Right lobe of liver (tissue), 6 donors: ENCODE results near the gene ASB2. TPM values are rescaled to one million over a fixed set of nuclear protein-coding genes. Genes with fewer than 3 reads are reported as not detected.

Experiments
- ATAC-seq, 4 donors: fragments of 200-7000 bp; cut with Tn5 transposase; one replicate each; pipeline ENCODE4 v1.9.1; 2020; ENCODE audit warnings: mild to moderate bottlenecking in 4 of 4, moderate library complexity in 4 of 4
- DNase-seq, 3 donors: peaks; one replicate each; pipeline ENCODE4 v3.0.0-alpha.2; 2020
- H3K27ac ChIP-seq, 3 donors: fragments of 200-600 bp; one replicate each; pipeline ENCODE4 v1.8.0; 2022
- H3K27me3 ChIP-seq, 2 donors: fragments of 200-600 bp; one replicate each; pipeline ENCODE4 v1.8.0; 2022
- H3K36me3 ChIP-seq, 4 donors: fragments of 200-600 bp; sonication (generic) in 1 of 4; one replicate each; pipeline versions ENCODE4 v1.5.1 to v1.8.0; 2017 to 2022; ENCODE audit warnings: control low read depth in 1 of 4
- H3K4me1 ChIP-seq, 4 donors: fragments of 200-600 bp; sonication (generic) in 1 of 4; one replicate each; pipeline versions ENCODE4 v1.5.1 to v1.8.0; 2017 to 2022; ENCODE audit warnings: control low read depth in 1 of 4
- H3K4me3 ChIP-seq, 3 donors: fragments of 200-600 bp; one replicate each; pipeline ENCODE4 v1.8.0; 2022
- H3K9me3 ChIP-seq, 4 donors: fragments of 200-600 bp; sonication (generic) in 1 of 4; one replicate each; pipeline versions ENCODE4 v1.5.1 to v1.8.0; 2017 to 2022; ENCODE audit warnings: control low read depth in 1 of 4
- POLR2A ChIP-seq: fragments of 450-650 bp; IDR thresholded peaks from one replicate; pipeline ENCODE4 v1.6.1; 2017; ENCODE audit warnings: antibody characterized with exemption, mild to moderate bottlenecking
- WGBS: methylation state at CpG from one replicate; pipeline ENCODE4 v1.1.6; 2018; ENCODE audit warnings: low coverage, low lambda C conversion rate; ENCODE audit not compliant: insufficient coverage; ENCODE audit errors: missing lambda C conversion rate; 5-methylcytosine and 5-hydroxymethylcytosine counted together
- intact Hi-C, 2 donors: fragments of 100-400 bp; cut with DNase I; formaldehyde crosslinking; loops; one replicate each; pipeline versions ENCODE4 v1.11.2 to v1.14.1; 2022
- total RNA-seq, 6 experiments: library from RNA; depleted of rRNA in 2 of 6; stranded (reverse); fragments of >200 nt in 2 of 6; fragmentation: NEBNext Ultra II Directional in 3 of 6; extraction: Animal tissue kit (Norgen Biotek cat#: 25700) in 3 of 6; gene quantifications; one replicate each; pipeline versions ENCODE4 v1.1.0 to v1.2.4, GENCODE V29; 2016 to 2023
- TF ChIP-seq, protein P1 (sequence below), 4 donors: fragments of 200-600 bp in 3 of 4; fragments of 450-650 bp in 1 of 4; IDR thresholded peaks; one replicate each; pipeline versions ENCODE4 v1.5.1 to v1.8.0; 2016 to 2022; ENCODE audit warnings: antibody characterized with exemption in 4 of 4, mild to moderate bottlenecking in 2 of 4
- donor health status: DM: no; HTN: yes; CAD: no.
- donor health status: DM: no; HTN: no; CAD: no.
- donor health status: DM: no; HTN: no; CAD: no.
- donor health status: DM: no; HTN: yes; CAD: no.
- donor health status: DM: no; HTN: yes; CAD: no.

ASB2 gene
- total RNA-seq, 6 experiments from 2014 or later, result 0.20 to 0.59 (median 0.28) TPM

DNA sequence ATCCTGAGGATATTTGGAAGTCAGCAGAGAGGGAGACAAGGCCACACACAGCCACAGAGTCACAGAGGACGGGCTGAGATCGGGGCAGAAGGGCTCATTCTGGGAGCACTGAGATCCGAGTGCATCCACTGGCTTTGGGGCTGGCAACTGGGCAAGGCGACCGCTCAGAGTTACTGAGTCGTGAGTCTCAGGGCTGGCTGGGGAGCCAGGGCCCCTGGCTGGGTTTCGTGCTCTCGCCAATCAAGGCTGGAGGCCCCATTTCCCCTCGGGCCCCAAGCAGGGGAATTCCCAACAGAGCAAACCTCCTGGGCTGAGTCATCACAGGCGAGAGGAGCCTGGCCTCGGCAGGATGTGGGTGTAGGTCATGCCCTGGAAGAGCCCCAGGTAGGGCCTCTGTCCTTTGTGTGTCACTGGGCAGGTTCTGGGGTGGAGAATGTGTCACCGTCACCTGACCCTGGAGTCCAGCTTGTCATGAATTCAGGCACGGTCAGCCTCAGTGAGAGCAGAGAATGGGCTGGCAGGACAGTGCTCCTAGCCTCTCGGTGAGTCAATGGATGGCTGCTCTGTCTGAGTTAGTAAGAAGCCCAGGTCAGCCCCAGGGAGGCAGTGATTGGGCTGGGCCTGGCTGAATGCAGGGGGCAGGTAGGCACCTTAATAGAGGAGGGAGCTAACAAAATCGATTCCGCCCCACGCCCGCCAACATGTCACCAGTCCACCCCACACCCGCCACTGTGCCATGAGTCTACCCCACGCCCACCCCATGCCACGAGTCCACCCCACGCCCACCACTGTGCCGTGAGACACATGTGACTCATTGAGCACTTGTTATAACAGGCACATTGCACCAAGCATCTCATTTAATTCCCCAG, 16.9 kb downstream of the ASB2 start:
- no peak overlapping the region for H3K27ac ChIP-seq
- DNase-seq (peak in 1 of 3 donors; percentile 87), ATAC-seq (peak; percentile 51 to 93 (median 62))

DNA sequence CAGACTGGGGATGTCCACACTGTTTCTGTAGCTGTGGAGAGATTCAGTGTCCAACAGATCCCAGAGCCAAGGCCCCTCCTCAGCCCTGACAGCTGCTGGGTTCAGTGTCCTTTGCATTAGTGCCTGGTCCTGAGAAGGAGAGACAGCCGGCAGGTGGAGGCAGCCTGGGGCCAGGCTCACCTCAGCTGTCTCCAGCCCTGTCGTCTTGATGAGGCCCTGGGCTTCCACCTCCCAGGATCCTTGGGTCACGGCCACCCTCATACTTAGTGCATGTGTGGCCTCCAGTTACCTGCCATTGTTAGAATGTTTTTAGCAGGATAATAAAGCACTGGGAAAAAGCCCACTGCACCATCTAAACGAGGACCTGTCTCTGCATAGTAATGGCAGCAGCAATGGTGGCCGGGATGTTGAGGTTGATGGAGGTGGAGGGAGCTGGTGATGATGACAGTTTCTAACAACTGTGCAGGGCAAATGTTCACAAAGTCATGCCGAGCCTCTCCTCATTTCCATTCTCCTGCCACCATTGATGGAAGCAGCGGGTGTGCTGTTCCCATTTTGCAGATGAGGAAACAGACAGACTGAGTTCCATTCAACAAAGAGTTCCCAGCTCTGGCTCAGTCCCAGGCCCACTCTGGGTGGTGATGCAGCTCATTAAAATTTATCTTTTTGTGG, 17.7 kb downstream of the ASB2 start:
- no peaks in the 10 kb centered on the region for H3K27me3 ChIP-seq
- intact Hi-C loops, result no loop called here
- H3K27ac ChIP-seq, result no peak overlapping the region
- no peaks in the 10 kb centered on the region for H3K9me3 ChIP-seq
- TF ChIP-seq, protein P1, sequence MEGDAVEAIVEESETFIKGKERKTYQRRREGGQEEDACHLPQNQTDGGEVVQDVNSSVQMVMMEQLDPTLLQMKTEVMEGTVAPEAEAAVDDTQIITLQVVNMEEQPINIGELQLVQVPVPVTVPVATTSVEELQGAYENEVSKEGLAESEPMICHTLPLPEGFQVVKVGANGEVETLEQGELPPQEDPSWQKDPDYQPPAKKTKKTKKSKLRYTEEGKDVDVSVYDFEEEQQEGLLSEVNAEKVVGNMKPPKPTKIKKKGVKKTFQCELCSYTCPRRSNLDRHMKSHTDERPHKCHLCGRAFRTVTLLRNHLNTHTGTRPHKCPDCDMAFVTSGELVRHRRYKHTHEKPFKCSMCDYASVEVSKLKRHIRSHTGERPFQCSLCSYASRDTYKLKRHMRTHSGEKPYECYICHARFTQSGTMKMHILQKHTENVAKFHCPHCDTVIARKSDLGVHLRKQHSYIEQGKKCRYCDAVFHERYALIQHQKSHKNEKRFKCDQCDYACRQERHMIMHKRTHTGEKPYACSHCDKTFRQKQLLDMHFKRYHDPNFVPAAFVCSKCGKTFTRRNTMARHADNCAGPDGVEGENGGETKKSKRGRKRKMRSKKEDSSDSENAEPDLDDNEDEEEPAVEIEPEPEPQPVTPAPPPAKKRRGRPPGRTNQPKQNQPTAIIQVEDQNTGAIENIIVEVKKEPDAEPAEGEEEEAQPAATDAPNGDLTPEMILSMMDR (IDR thresholded peaks at IDR 0.05), result no peak
- TF ChIP-seq POLR2A, result no peak
- no peak for DNase-seq
- H3K4me1 ChIP-seq, result peaks cover 0 to 5% (median 0%) of the 10 kb centered on the region in 4 donors
- WGBS, result 82% methylated on average over 5 of the region's 7 CpGs
- no peak for ATAC-seq
- H3K36me3 ChIP-seq, result no peaks in the 10 kb centered on the region
- H3K4me3 ChIP-seq, result no peak overlapping the region

More for the DNA sequence above, 16.9 kb downstream of the ASB2 start:
- H3K4me1 ChIP-seq, result peaks cover 0 to 5% (median 0%) of the 10 kb centered on the region in 4 donors
- no peaks in the 10 kb centered on the region for H3K36me3 ChIP-seq
- no peak overlapping the region for H3K4me3 ChIP-seq
- H3K27me3 ChIP-seq, result no peaks in the 10 kb centered on the region
- 59% methylated on average over 14 of the region's 23 CpGs for WGBS
- TF ChIP-seq, protein P1 (IDR thresholded peaks at IDR 0.05), result no peak
- TF ChIP-seq POLR2A, result no peak
- intact Hi-C loops, result no loop called here
- no peaks in the 10 kb centered on the region for H3K9me3 ChIP-seq

DNA sequence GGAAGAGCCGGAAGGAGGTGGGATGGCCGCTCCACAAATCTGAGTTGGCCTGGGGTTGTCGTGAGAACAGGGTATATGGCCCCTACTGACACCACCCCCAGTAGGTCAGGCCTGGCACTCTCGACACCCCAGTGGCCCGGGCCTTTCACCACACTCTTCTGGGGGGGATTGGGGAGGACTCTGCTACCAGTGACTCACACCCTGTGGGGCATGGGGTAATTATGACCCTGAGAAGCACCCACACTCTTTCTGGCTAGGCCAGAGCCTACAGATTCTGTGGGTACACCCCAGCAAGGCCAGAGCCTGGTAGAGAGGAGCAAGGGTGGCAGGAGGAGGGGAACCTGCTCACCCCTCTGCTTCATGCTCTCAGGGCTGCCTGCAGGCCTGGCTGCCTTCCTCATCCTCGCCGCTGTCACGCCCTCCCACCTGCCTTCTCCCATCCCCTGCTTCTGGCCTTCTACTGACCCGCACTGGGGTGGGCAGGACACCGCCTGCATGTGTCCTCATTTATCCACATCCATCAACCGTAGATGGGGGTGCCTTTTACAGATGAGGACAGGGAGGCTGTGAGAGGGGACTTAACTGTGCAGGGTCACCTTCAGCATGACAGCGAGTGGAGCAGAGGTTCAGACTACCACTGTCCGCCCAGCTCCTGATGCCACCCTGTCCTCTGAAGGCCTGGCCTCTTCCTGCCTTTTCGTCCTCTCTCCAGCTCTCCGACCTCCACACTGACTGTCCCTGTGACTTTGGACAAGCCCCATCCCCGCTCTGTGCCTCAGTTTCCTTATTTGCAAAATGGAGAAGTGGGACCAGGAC, 18.4 kb downstream of the ASB2 start:
- peak in 1 of 3 donors; percentile 41 for DNase-seq
- intact Hi-C loops, result no loop called here
- no peak for ATAC-seq

DNA sequence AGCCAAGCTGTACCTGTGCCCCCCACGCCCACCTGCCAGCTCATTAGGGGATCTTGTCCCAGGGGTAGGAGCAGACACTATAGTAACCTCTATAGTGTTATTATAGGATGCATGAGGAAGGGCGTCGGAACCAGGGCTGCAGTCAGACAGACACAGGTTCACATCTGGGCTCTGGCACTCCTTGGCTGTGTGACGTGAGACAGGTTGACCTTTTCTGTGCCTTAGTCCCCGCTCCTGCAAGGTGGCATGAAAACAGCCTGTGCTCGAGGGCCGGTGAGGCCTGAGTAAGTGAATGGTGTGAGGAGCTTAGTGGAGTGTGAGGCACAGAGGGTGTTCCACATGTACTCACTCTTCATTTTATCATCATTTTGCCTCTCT, 19.0 kb downstream of the ASB2 start:
- Histone ChIP-seq H3K9me3 (no peaks in the 10 kb centered on the region), H3K4me3 (no peak overlapping the region), H3K27me3 (no peaks in the 10 kb centered on the region), H3K36me3 (no peaks in the 10 kb centered on the region), H3K27ac (no peak overlapping the region), H3K4me1 (peaks cover 0 to 5% (median 0%) of the 10 kb centered on the region in 4 donors)
- DNase-seq, result no peak
- intact Hi-C loops, result no loop called here
- 60% methylated on average over 2 of the region's 7 CpGs for WGBS
- ATAC-seq, result no peak
- no peak for TF ChIP-seq POLR2A
- TF ChIP-seq, protein P1 (IDR thresholded peaks at IDR 0.05), result no peak

More for the DNA sequence above, 18.4 kb downstream of the ASB2 start:
- Histone ChIP-seq H3K4me3 (no peak overlapping the region), H3K27ac (no peak overlapping the region), H3K9me3 (no peaks in the 10 kb centered on the region), H3K36me3 (no peaks in the 10 kb centered on the region), H3K4me1 (peaks cover 0 to 5% (median 0%) of the 10 kb centered on the region in 4 donors), H3K27me3 (no peaks in the 10 kb centered on the region)
- no peak for TF ChIP-seq POLR2A
- TF ChIP-seq, protein P1 (IDR thresholded peaks at IDR 0.05), result no peak
- WGBS, result 99% methylated on average over 10 of the region's 16 CpGs
